SK-N-SH treated with all-trans-retinoic acid at 6 μM for 48 hours (cell line): Measurements from ENCODE around the gene LYPD4.

ENCODE experiments used
- CREB5 ChIP-seq: fragments of 250-450 bp; sonication (Bioruptor Pico); IDR thresholded peaks from 2 replicates; pipeline ENCODE4 v1.5.1; 2020; ENCODE audit warnings: low read depth, mild to moderate bottlenecking, moderate library complexity
- CSDC2 ChIP-seq: fragments of 250-450 bp; sonication (Bioruptor Pico); IDR thresholded peaks from 2 replicates; pipeline ENCODE4 v1.5.0; 2020; ENCODE audit warnings: mild to moderate bottlenecking, moderate library complexity
- ISL1 ChIP-seq: fragments of 250-450 bp; sonication (Bioruptor Pico); IDR thresholded peaks from 2 replicates; pipeline ENCODE4 v2.1.2; 2022; ENCODE audit warnings: mild to moderate bottlenecking, moderate library complexity
- ZFP3 ChIP-seq: fragments of 250-450 bp; sonication (Bioruptor Pico); IDR thresholded peaks from 2 replicates; pipeline ENCODE4 v1.5.0; 2020; ENCODE audit warnings: mild to moderate bottlenecking, moderate library complexity

GRCh38 chr19:41890936-41891335, 46.5 kb upstream of the LYPD4 start:
- TF ChIP-seq CSDC2 (CRISPR knock-in tag) (no peak), CREB5 (CRISPR knock-in tag) (no peak), ISL1 (CRISPR knock-in tag) (no peak), ZFP3 (no peak)
